ENCODE data around the gene HNRNPA3. TPM values are rescaled to one million over a fixed set of nuclear protein-coding genes. Genes with fewer than 3 reads are reported as not detected.
A peak's percentile ranks its signal among the peaks of the same experiment; 100 is the strongest.

The HNRNPA3 gene
- 10 to 100 TPM; 37.8 to 99.9 (median 43.8) TPM for total RNA-seq

DNA sequence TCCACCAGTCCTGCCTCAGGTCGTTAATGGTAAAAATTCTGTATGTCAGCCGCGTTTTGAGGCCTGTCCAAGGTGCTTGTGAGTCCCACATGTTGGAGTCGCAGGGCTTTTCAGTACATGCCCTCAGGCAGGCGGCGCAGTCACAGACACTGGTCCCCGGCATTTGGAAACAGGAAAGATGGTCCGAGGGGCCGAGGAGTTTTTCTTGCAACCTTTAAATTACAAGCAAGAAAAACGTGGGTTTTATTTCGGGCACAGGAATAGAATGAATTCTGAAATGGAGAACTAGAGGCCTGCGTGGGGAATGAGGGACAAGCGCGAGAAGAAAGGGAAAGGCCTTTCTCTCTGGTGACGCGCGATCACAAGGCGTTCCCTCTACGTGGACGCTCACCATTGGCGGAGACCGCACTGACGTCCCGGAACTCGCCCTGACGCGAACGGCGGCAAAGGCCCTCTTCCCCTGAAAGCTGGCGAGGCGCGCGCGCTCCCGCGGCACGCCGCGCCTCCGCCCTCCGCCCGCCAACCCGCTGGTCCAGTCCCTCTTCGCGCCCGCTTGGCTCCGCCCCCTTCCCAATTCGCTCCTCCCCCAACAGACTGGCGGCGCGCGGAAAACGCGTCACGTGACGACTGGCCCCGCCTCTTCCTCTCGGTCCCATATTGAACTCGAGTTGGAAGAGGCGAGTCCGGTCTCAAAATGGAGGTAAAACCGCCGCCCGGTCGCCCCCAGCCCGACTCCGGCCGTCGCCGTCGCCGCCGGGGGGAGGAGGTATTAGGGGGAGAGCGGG is at the start of gene HNRNPA3:
HNRNPA3 (plus strand) TSS at position 689 of the 785 bp plus-strand sequence; CDS start at position 695, 6 bp downstream.
- TF ChIP-seq CTCF (IDR thresholded peaks at IDR 0.05), result peak in 1 of 2 donors; percentile 32
- TF ChIP-seq EP300 (IDR thresholded peaks at IDR 0.05), result no peak
- TF ChIP-seq POLR2AphosphoS5 (IDR thresholded peaks at IDR 0.05), result peak; percentile 87 to 93 (median 88)
- peak; percentile 87 to 92 for TF ChIP-seq POLR2A (IDR thresholded peaks at IDR 0.05)
- WGBS, result under 1% methylated on average over 74 of the region's 74 CpGs
- no peaks in the 10 kb centered on the region for H3K27me3 ChIP-seq
- peak; percentile 99 for DNase-seq (ENCODE audit: low spot score in 2 of 2)
- peaks cover 48% of the 10 kb centered on the region for H3K4me1 ChIP-seq
- no peaks in the 10 kb centered on the region for H3K9me3 ChIP-seq
- peaks cover 21% of the 10 kb centered on the region for H3K36me3 ChIP-seq
- H3K27ac ChIP-seq, result peak within 1 kb of the TSS; percentile 99
- H3K4me3 ChIP-seq, result peak within 1 kb of the TSS; percentile 93

DNA sequence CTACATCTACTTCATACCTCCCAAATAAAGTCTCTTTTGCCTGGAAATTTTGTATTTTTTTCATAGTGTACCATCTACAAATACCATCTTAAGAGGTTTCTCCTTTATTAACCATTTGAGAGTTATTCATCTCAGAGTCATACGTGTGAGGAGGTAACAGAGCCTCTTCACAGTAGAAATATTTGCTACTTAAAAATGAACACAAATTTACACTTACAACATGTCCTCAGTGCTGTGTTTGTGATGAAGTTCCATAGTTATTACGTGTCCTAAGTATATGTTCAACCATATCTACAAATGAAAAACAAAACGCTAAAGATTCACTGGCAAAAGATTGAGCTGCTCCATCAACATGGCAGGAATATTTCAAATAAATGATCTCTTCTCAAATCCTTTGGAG is 48.5 kb upstream of the HNRNPA3 start:
- peaks cover 40% of the 10 kb centered on the region for H3K4me1 ChIP-seq
- peak overlapping the region; percentile 51 for H3K4me3 ChIP-seq
- H3K36me3 ChIP-seq, result no peaks in the 10 kb centered on the region
- no peaks in the 10 kb centered on the region for H3K27me3 ChIP-seq
- 17% methylated on average over 3 of the region's 3 CpGs for WGBS
- no peak for TF ChIP-seq EP300 (IDR thresholded peaks at IDR 0.05)
- no peak for TF ChIP-seq CTCF (IDR thresholded peaks at IDR 0.05)
- TF ChIP-seq POLR2A (IDR thresholded peaks at IDR 0.05), result no peak
- TF ChIP-seq POLR2AphosphoS5 (IDR thresholded peaks at IDR 0.05), result no peak
- no peak overlapping the region for H3K27ac ChIP-seq
- no peaks in the 10 kb centered on the region for H3K9me3 ChIP-seq
- DNase-seq (ENCODE audit: low spot score in 2 of 2), result no peak

GRCh38 chr2:177164584-177165052 is 48.0 kb upstream of the HNRNPA3 start:
- under 1% methylated on average over 13 of the region's 13 CpGs for WGBS
- peak; percentile 89 to 91 for DNase-seq (ENCODE audit: low spot score in 2 of 2)
- Histone ChIP-seq H3K27me3 (no peaks in the 10 kb centered on the region), H3K9me3 (no peaks in the 10 kb centered on the region), H3K4me1 (peaks cover 45% of the 10 kb centered on the region), H3K27ac (peak overlapping the region; percentile 85), H3K4me3 (peak overlapping the region; percentile 51), H3K36me3 (no peaks in the 10 kb centered on the region)
- TF ChIP-seq POLR2AphosphoS5 (IDR thresholded peaks at IDR 0.05) (peak in 2 of 3 donors; percentile 64 to 70), CTCF (IDR thresholded peaks at IDR 0.05) (peak; percentile 97 to 100), EP300 (IDR thresholded peaks at IDR 0.05) (no peak)

DNA sequence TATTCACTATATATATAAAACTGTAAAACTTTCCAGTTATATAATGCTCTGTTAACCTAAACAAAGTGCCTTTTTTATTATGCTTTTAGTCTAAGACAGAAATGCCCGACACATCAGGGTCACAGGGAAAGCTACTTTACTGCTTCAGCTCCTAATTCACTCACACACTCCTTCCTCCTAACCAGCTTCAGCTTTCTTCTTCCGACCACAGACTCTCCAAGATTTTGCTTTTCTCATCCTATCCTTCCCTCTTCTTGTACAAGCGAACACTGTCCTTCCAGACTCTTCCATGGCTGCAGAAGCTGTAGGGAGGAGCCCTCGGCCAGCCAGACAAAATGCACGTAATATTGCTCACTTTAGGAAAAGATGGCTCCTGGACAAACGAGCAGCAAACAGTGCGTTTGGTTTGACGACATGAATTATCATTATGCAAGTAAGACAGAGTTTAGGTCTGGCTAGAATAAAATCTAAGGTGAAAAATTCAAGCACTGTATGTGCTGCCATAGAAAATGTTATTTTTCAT is 47.5 kb upstream of the HNRNPA3 start:
- TF ChIP-seq POLR2AphosphoS5 (IDR thresholded peaks at IDR 0.05) (peak in 1 of 3 donors; percentile 60), CTCF (IDR thresholded peaks at IDR 0.05) (no peak), POLR2A (IDR thresholded peaks at IDR 0.05) (no peak), EP300 (IDR thresholded peaks at IDR 0.05) (no peak)
- H3K9me3 ChIP-seq, result no peaks in the 10 kb centered on the region
- DNase-seq (ENCODE audit: low spot score in 2 of 2), result peak in 1 of 2 donors; percentile 85
- H3K36me3 ChIP-seq, result no peaks in the 10 kb centered on the region
- H3K4me1 ChIP-seq, result peaks cover 49% of the 10 kb centered on the region
- peak overlapping the region; percentile 85 for H3K27ac ChIP-seq
- no peaks in the 10 kb centered on the region for H3K27me3 ChIP-seq
- WGBS, result under 1% methylated on average over 8 of the region's 8 CpGs
- peak overlapping the region; percentile 51 for H3K4me3 ChIP-seq

Data from suprapubic skin (tissue), 4 donors.